ENCODE results near the gene SCAMP4. TPM values are rescaled to one million over a fixed set of nuclear protein-coding genes. Genes with fewer than 3 reads are reported as not detected.
A peak's percentile ranks its signal among the peaks of the same experiment; 100 is the strongest.

Gene SCAMP4
- total and polyA plus RNA-seq, 9 of the 15 experiments (the other 6 are each of a cell fraction or from before 2014, with no cell fraction given) = 0.81 to 45.9 (median 12.8) TPM

DNA sequence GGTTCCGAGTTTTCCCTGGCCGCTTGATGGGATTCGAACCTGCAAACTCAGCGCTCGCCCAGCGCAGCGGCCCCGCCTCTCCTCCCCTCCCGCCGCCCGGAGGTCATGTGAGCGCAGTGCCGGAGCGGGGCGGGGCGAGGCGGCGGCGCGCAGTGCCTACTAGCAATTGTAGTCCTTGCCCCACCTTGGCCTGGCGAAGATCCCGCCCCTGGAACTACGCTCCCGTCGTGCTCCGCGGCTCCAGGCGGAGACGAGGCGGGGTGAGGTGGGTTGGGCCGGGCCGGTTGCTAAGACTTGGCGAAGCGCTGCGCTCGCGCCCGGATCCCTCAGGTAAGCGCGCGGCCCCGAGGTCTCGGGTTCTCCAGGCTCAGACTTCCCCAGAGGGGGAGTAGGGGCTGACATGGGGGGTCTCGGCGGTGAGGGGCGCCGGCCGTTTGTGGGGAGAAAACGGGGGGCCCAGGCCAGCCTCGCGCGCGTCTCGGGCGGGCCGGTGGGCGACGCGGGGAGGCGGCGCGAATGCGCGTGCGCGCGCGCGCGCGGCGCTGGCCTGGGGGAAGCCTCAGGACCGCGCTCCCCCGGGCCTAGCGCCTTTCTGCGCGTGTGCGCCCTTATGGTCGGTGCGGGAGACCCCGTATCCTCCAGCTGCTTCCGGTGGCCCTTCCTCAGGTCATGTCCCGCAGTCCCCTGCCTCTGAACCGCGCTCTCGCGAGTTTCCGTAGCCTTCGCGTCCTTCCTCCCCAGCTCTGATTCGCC is at the start of gene SCAMP4, which contains the start of gene ADAT3 (continued):
- TF ChIP-seq, protein P1, sequence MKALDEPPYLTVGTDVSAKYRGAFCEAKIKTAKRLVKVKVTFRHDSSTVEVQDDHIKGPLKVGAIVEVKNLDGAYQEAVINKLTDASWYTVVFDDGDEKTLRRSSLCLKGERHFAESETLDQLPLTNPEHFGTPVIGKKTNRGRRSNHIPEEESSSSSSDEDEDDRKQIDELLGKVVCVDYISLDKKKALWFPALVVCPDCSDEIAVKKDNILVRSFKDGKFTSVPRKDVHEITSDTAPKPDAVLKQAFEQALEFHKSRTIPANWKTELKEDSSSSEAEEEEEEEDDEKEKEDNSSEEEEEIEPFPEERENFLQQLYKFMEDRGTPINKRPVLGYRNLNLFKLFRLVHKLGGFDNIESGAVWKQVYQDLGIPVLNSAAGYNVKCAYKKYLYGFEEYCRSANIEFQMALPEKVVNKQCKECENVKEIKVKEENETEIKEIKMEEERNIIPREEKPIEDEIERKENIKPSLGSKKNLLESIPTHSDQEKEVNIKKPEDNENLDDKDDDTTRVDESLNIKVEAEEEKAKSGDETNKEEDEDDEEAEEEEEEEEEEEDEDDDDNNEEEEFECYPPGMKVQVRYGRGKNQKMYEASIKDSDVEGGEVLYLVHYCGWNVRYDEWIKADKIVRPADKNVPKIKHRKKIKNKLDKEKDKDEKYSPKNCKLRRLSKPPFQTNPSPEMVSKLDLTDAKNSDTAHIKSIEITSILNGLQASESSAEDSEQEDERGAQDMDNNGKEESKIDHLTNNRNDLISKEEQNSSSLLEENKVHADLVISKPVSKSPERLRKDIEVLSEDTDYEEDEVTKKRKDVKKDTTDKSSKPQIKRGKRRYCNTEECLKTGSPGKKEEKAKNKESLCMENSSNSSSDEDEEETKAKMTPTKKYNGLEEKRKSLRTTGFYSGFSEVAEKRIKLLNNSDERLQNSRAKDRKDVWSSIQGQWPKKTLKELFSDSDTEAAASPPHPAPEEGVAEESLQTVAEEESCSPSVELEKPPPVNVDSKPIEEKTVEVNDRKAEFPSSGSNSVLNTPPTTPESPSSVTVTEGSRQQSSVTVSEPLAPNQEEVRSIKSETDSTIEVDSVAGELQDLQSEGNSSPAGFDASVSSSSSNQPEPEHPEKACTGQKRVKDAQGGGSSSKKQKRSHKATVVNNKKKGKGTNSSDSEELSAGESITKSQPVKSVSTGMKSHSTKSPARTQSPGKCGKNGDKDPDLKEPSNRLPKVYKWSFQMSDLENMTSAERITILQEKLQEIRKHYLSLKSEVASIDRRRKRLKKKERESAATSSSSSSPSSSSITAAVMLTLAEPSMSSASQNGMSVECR (CRISPR knock-in tag; IDR thresholded peaks at IDR 0.05) = peak; percentile 90
- TF ChIP-seq MEF2A (IDR thresholded peaks at IDR 0.05; ENCODE audit: control insufficient read depth, low read depth, low read length) = no peak
- peak; percentile 80; the same call in 1 of the 2 replicates for TF ChIP-seq DMBX1 (CRISPR knock-in tag; IDR thresholded peaks at IDR 0.05; ENCODE audit: borderline replicate concordance)
- no peak for TF ChIP-seq STAT5A (IDR thresholded peaks at IDR 0.05; ENCODE audit: borderline replicate concordance, low read length)
- TF ChIP-seq STAT5B (CRISPR knock-in tag; IDR thresholded peaks at IDR 0.05) = no peak
- TF ChIP-seq SIN3A (IDR thresholded peaks at IDR 0.05; ENCODE audit: borderline replicate concordance in 2 of 2, control insufficient read depth in 1 of 2, low read depth in 2 of 2, low read length in 2 of 2) = peak; percentile 76 to 93; a peak in 3 of 4 replicates
- TF ChIP-seq, protein P2, sequence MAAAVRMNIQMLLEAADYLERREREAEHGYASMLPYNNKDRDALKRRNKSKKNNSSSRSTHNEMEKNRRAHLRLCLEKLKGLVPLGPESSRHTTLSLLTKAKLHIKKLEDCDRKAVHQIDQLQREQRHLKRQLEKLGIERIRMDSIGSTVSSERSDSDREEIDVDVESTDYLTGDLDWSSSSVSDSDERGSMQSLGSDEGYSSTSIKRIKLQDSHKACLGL (CRISPR knock-in tag; IDR thresholded peaks at IDR 0.05; ENCODE audit: borderline replicate concordance, poor library complexity, severe bottlenecking) = no peak
- no peak for TF ChIP-seq ZNF79 (CRISPR knock-in tag; IDR thresholded peaks at IDR 0.05; ENCODE audit: low read depth)
- no peak for TF ChIP-seq ZSCAN32 (CRISPR knock-in tag; IDR thresholded peaks at IDR 0.05)
- TF ChIP-seq ZNF586 (CRISPR knock-in tag; conservative IDR thresholded peaks at IDR 0.05) = no peak
- TF ChIP-seq, protein P3, sequence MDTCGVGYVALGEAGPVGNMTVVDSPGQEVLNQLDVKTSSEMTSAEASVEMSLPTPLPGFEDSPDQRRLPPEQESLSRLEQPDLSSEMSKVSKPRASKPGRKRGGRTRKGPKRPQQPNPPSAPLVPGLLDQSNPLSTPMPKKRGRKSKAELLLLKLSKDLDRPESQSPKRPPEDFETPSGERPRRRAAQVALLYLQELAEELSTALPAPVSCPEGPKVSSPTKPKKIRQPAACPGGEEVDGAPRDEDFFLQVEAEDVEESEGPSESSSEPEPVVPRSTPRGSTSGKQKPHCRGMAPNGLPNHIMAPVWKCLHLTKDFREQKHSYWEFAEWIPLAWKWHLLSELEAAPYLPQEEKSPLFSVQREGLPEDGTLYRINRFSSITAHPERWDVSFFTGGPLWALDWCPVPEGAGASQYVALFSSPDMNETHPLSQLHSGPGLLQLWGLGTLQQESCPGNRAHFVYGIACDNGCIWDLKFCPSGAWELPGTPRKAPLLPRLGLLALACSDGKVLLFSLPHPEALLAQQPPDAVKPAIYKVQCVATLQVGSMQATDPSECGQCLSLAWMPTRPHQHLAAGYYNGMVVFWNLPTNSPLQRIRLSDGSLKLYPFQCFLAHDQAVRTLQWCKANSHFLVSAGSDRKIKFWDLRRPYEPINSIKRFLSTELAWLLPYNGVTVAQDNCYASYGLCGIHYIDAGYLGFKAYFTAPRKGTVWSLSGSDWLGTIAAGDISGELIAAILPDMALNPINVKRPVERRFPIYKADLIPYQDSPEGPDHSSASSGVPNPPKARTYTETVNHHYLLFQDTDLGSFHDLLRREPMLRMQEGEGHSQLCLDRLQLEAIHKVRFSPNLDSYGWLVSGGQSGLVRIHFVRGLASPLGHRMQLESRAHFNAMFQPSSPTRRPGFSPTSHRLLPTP (IDR thresholded peaks at IDR 0.05; ENCODE audit: borderline replicate concordance, extremely low read depth, insufficient read length) = peak; percentile 99
- no peak for TF ChIP-seq STAG1 (CRISPR knock-in tag; IDR thresholded peaks at IDR 0.05; ENCODE audit: borderline replicate concordance)
- TF ChIP-seq NONO (IDR thresholded peaks at IDR 0.05; ENCODE audit: low read depth in 2 of 2, low read length in 1 of 2) = peak in 1 of 2 experiments; percentile 48; a peak in 1 of 4 replicates
- TF ChIP-seq POLR2AphosphoS2 (IDR thresholded peaks at IDR 0.05; ENCODE audit: low read length) = no peak
- TF ChIP-seq RNF2 (IDR thresholded peaks at IDR 0.05) = peak; percentile 47; the same call in 1 of the 2 replicates
- TF ChIP-seq RCOR1 (IDR thresholded peaks at IDR 0.05; ENCODE audit: borderline replicate concordance in 1 of 2, low read depth in 2 of 2, low read length in 2 of 2) = peak in 1 of 2 experiments; percentile 59; a peak in 2 of 4 replicates
- peak; percentile 81 for TF ChIP-seq ATF7 (IDR thresholded peaks at IDR 0.05)

Data from K562 (cell line).